Epithelial cell of proximal tubule (primary cell): ENCODE results near the gene BBX. TPM values are rescaled to one million over a fixed set of nuclear protein-coding genes. Genes with fewer than 3 reads are reported as not detected.

ENCODE experiments used
- DNase-seq: peaks from one replicate; pipeline ENCODE4 v3.0.0-alpha.2; 2011; ENCODE audit warnings: low read depth
- H3K4me3 ChIP-seq: 2 replicates; pipeline ENCODE4 v1.5.1; 2011; ENCODE audit warnings: low read depth, mild to moderate bottlenecking, low read length
- total RNA-seq: library from RNA; depleted of rRNA; stranded (reverse); fragments of >200 nt; gene quantifications from 2 replicates; pipeline ENCODE4 v1.2.3, GENCODE V29; 2015
- TF ChIP-seq, protein P1 (sequence below): conservative IDR thresholded peaks from 2 replicates; pipeline ENCODE4 v1.5.1; 2012; ENCODE audit warnings: low read depth, mild to moderate bottlenecking, low read length

BBX gene
- total RNA-seq, 1 donor from 2014 or later: 35.7 TPM

DNA sequence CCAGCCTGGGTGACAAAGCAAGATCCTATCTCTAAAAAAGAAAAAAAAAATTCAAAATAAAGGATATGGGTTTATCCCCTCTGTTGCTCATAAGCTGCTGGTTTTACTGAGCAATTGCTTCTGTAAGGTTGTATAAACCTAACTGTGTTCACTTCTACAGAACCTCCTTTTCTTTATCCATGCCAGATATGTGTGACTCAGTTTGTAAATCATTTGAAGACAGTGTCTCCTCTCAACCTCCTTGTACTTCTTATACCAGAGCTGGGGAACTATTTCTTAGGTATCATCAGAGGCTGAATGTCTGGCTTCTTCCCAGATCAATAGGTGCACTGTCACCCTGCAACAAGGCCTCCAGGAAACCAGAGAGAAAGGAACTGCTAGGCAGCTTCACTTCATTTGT lies 294.3 kb downstream of the BBX start:
- peak; percentile 36 for DNase-seq
- TF ChIP-seq, protein P1, sequence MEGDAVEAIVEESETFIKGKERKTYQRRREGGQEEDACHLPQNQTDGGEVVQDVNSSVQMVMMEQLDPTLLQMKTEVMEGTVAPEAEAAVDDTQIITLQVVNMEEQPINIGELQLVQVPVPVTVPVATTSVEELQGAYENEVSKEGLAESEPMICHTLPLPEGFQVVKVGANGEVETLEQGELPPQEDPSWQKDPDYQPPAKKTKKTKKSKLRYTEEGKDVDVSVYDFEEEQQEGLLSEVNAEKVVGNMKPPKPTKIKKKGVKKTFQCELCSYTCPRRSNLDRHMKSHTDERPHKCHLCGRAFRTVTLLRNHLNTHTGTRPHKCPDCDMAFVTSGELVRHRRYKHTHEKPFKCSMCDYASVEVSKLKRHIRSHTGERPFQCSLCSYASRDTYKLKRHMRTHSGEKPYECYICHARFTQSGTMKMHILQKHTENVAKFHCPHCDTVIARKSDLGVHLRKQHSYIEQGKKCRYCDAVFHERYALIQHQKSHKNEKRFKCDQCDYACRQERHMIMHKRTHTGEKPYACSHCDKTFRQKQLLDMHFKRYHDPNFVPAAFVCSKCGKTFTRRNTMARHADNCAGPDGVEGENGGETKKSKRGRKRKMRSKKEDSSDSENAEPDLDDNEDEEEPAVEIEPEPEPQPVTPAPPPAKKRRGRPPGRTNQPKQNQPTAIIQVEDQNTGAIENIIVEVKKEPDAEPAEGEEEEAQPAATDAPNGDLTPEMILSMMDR: no peak
- H3K4me3 ChIP-seq: no peak overlapping the region

DNA sequence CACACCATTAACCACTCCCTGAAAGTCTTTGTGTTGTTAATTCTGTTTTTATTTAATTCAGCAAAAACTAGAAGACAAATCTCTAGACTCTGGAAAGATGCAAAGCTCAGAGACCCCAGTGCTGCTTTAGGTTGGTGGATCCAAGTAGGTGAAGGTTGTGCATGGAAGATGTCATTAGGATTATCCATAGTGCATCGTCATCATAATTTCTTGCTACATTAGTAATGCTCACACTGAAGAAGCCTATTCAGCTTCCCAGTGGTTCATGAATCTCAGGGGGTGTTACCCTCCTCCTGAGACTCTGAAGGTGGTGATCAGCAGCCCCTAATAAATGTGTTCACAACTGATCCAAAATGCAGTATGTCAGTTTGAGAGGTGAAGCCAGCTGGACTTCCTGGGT lies 295.3 kb downstream of the BBX start:
- no peak overlapping the region for H3K4me3 ChIP-seq
- TF ChIP-seq, protein P1: no peak
- DNase-seq: no peak

DNA sequence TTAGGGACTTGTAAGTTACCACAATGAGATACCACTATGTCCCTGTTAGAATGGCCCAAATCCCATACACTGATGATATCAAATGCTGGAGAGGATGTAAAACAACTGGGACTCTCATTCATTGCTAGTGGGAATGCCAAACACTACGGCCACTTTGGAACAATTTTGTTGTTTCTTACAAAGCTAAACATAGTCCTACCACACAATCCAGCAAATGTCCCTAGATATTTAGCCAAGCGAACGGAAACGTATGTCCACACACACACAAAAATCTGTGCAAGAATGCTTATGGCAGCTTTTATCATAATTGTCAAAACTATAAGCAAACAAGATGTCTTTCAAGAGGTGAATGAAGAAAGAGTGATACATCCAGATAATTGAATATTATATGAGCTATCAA lies 296.9 kb downstream of the BBX start:
- no peak overlapping the region for H3K4me3 ChIP-seq
- TF ChIP-seq, protein P1: no peak

DNA sequence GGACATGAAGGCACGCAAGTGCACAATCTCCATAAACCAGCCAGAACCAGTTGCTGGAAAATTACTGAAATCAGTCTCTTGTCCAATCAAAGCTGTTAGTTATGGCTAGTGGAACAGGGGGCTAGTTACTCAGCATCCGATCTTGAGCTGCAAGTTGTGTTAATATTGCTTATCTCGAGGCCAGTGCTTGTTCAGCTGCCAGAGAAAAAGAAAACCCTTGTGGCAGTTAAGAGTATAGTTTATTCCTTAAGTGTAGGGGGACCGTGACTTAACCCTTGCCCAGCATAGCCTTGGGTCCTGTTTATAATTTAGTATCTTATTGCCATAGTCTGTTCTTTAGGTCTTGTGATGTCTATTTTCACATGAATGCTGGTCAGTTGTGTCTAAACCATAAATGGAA lies 299.5 kb downstream of the BBX start:
- H3K4me3 ChIP-seq: no peak overlapping the region
- TF ChIP-seq, protein P1: no peak
- DNase-seq: no peak

More for the DNA sequence above, 296.9 kb downstream of the BBX start:
- DNase-seq: no peak

DNA sequence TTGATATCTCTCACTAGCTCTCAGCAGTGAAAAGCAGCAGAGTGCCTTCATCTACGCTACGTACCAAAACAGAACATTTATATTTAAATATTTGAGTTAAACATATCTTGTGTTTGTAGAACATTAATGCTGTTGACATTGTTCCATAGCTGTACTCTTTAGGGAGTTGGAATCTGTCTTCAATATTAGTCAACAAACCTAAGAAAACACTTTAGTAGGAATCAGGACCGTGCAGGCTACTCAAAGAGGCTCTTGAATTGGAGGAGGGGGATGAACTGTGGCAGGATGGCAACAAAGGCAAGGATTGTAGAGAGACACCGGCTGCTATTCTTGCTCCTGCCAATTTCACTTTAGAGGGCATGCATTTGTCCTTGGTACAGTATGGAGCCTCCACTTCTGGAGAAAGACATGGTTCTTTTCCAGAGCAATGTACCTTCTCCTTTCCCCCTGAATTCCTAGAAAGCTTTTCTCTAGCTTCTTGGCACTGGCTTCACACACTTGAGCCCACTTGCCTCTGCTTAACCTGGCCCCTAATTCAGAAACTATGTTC lies 302.1 kb downstream of the BBX start:
- no peak overlapping the region for H3K4me3 ChIP-seq
- no peak for DNase-seq
- TF ChIP-seq, protein P1: no peak

DNA sequence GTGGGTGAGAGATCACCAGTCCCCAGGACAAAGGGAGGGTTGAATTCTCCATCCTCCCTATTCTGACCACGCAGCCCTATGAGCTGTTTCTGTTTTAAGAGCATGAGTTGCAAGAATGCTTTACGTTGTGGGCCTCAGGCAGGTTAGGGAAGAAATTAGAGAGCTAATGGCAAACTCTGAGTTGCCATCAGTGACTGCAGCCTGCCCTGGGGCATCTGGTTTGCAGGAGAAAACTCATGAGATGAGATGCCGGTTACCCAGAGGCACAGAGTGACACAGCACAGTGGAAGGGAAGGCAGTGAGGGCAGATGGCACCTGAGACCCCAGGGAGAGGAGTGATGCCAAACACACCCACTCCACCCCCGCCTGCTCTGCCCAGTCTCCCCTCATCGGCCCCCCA lies 302.8 kb downstream of the BBX start:
- no peak overlapping the region for H3K4me3 ChIP-seq
- TF ChIP-seq, protein P1: no peak
- no peak for DNase-seq

DNA sequence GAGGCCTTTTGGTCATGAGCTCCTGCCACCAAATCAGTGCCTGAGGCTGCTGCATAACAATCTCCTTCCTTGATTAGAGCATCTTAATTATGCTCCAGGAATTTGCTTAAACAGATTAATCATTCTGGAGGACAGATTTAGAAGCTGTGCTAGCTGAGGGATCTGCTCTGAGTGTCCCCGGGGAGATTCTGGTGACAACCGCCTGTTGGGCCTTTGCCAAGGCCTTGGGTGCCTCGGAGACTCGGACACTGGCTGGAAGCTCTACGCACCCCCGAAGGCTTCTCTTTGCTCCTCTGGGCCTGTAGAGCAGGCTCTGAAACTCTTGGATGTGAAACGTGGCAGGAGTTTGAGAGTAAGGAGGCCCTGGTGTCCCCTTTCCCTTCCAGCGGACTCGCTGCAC lies 304.0 kb downstream of the BBX start:
- TF ChIP-seq, protein P1: no peak
- no peak overlapping the region for H3K4me3 ChIP-seq
- no peak for DNase-seq
